ENCODE measurements around the gene ADGRD2. TPM values are rescaled to one million over a fixed set of nuclear protein-coding genes. Genes with fewer than 3 reads are reported as not detected.
A peak's percentile ranks its signal among the peaks of the same experiment; 100 is the strongest.

The ADGRD2 gene
- total and polyA plus RNA-seq, 8 donors: 0.10 to 0.22 (median 0.16) TPM; not detected in 3

DNA sequence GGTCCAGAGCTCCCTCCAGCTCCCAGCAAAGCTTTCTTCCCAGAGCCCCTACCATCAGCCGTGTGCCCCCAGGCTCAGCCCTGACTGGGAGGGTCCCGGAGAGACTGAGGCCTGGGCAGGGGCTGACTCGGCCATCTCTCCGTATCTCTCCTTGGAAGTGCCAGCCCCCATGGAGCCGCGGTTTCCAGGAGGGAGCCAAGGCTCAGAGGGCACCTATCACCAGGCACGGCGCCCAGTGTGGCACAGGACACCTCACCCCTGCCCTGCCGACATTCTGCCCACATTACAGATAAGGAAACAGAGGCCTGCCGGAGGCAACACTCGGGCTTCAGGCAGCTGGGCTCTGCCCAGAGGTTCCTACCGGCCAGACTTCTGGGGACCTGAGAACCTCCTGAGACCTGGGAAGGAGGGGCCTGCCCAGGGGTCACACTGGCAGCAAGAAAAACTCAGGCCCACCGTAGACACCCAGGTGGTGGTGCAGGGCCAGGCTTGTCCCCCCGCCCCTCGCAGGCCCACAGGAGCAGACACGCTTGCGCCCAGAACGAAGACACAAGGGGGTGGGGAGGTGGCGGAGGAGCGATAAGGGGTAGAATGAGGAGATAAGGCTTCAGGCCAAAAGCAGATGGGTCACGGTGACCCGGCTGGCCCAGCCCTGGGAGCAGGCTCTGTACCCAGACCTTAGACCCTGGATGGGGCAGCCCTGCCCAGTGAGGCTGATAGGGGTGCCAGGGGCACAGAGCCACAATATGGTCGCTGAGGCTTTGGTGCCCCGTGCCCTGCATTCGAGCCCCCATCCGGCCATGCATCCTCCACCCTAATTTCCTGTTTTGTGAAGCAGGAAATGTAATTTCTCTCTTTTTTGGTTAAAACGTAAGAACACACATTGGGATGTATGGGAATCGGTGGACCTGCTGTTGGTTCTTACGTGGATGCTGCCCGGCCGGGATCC is 45.1 kb downstream of the ADGRD2 start:
- intact Hi-C loops (cut with DNase I): no loop called here
- Histone ChIP-seq H3K27ac (no peak overlapping the region), H3K4me3 (no peak overlapping the region), H3K27me3 (peaks cover 0 to 49% of the 10 kb centered on the region in 2 donors), H3K4me1 (no peaks in the 10 kb centered on the region), H3K36me3 (no peaks in the 10 kb centered on the region), H3K9me3 (no peaks in the 10 kb centered on the region)
- ATAC-seq (no peak), DNase-seq (peak in 1 of 4 donors; percentile 59)
- TF ChIP-seq, protein P1, sequence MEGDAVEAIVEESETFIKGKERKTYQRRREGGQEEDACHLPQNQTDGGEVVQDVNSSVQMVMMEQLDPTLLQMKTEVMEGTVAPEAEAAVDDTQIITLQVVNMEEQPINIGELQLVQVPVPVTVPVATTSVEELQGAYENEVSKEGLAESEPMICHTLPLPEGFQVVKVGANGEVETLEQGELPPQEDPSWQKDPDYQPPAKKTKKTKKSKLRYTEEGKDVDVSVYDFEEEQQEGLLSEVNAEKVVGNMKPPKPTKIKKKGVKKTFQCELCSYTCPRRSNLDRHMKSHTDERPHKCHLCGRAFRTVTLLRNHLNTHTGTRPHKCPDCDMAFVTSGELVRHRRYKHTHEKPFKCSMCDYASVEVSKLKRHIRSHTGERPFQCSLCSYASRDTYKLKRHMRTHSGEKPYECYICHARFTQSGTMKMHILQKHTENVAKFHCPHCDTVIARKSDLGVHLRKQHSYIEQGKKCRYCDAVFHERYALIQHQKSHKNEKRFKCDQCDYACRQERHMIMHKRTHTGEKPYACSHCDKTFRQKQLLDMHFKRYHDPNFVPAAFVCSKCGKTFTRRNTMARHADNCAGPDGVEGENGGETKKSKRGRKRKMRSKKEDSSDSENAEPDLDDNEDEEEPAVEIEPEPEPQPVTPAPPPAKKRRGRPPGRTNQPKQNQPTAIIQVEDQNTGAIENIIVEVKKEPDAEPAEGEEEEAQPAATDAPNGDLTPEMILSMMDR (IDR thresholded peaks at IDR 0.05): no peak

- Histone ChIP-seq H3K36me3 (no peaks in the 10 kb centered on the region), H3K4me3 (no peak overlapping the region), H3K27me3 (peaks cover 1 to 50% of the 10 kb centered on the region in 2 donors), H3K4me1 (no peaks in the 10 kb centered on the region), H3K9me3 (no peaks in the 10 kb centered on the region), H3K27ac (no peak overlapping the region)
- intact Hi-C loops (cut with DNase I): no loop called here
- ATAC-seq (no peak), DNase-seq (no peak)
- TF ChIP-seq, protein P1 (IDR thresholded peaks at IDR 0.05): no peak
Observed at GRCh38 chr9:124496075-124496449, 45.8 kb downstream of the ADGRD2 start.

DNA sequence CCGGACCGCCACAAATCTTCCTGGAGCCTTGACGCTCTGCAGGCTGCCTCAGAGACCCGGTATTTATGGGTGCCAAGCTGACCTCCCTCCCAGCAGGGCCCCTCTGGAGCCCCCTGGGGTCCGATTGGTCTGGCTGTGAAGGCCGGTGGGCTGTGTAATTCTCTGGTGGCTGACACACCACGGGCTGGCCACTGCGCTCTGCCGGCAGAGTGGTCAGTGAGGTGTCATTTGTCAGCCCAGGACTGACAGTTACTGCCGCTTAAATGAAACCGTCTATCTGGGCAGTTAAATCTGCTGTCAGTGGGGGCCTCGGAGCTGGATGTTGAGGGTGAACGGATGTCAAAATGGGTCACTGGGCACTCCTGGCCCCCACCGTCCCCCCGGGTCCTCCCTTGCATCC is 46.2 kb downstream of the ADGRD2 start:
- Histone ChIP-seq H3K36me3 (no peaks in the 10 kb centered on the region), H3K27me3 (peaks cover 5 to 50% of the 10 kb centered on the region in 2 donors), H3K4me3 (no peak overlapping the region), H3K4me1 (no peaks in the 10 kb centered on the region), H3K9me3 (no peaks in the 10 kb centered on the region), H3K27ac (no peak overlapping the region)
- TF ChIP-seq, protein P1 (IDR thresholded peaks at IDR 0.05): no peak
- ATAC-seq (no peak), DNase-seq (peak in 1 of 4 donors; percentile 39)
- intact Hi-C loops (cut with DNase I): no loop called here

- intact Hi-C loops (cut with DNase I): no loop called here
- no peak overlapping the region for H3K27ac ChIP-seq
- ATAC-seq (no peak), DNase-seq (peak in 1 of 4 donors; percentile 55)
- peaks cover 15 to 57% of the 10 kb centered on the region in 2 donors for H3K27me3 ChIP-seq
- no peaks in the 10 kb centered on the region for H3K4me1 ChIP-seq
- no peaks in the 10 kb centered on the region for H3K9me3 ChIP-seq
- H3K36me3 ChIP-seq: no peaks in the 10 kb centered on the region
- H3K4me3 ChIP-seq: no peak overlapping the region
- TF ChIP-seq, protein P1 (IDR thresholded peaks at IDR 0.05): no peak
Observed at GRCh38 chr9:124497441-124497840, 47.2 kb downstream of the ADGRD2 start.

- Histone ChIP-seq H3K4me1 (no peaks in the 10 kb centered on the region), H3K27ac (no peak overlapping the region), H3K9me3 (no peaks in the 10 kb centered on the region), H3K27me3 (peaks cover 21 to 57% of the 10 kb centered on the region in 2 donors), H3K4me3 (no peak overlapping the region), H3K36me3 (no peaks in the 10 kb centered on the region)
- DNase-seq (no peak), ATAC-seq (no peak)
- intact Hi-C loops (cut with DNase I): no loop called here
- TF ChIP-seq, protein P1 (IDR thresholded peaks at IDR 0.05): no peak
Observed at GRCh38 chr9:124498040-124498439, 47.8 kb downstream of the ADGRD2 start.
